Stimulated activated naive CD8-positive, alpha-beta T cell treated with anti-CD3 and anti-CD28 coated beads, Interleukin-15, Interleukin-2, amounts not matched to agents 100 U/mL and 50 U/mL, for 24 hours (primary cell): ENCODE measurements around the gene TLDC2.

Experiments
- ATAC-seq: fragments of 150-1000 bp; cut with Tn5 transposase; one replicate; pipeline ENCODE4 v1.10.0; 2021
- DNase-seq: peaks from one replicate; pipeline ENCODE4 v3.0.0; 2021

The TLDC2 gene

GRCh38 chr20:36849333-36850065, 26.4 kb upstream of the TLDC2 start:
- DNase-seq (no peak), ATAC-seq (no peak)

DNA sequence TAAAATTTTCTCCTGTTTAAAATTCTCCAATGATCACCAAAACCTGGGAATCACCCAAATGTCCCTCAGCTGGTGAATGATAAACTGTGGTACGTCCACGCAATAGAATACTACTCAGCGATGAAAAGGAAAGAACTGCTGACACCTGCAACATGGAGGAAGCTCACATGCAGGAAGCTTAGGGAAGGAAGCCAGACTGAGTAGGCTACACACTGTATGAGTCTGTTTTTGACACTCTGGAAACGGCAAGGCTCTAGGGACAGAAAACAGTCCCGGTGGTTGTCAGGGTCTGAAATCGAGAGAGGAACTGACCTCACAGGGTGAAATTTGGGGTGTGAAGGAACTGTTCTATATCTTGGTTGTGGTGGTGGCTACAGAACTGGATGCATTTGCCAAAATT, 25.2 kb upstream of the TLDC2 start:
- ATAC-seq (no peak), DNase-seq (no peak)

DNA sequence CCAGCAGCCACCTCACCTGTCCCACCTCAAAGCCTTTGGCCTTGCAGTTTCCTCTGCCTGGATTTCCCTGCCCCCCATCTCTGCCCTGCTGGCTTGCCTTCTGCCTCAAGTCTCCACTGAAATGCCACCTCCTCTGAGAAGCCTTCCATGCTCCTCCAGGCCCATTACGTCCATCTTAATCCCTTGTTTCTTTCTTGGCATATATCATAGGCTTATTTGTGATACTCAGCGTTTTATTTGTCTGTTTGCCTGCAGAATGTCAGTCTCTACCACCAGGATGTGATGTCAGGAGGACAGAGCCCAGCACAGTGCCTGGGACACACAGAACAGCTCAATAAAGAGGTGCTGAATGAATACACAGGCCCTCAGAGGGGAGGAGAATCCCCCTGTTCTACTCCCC, 24.4 kb upstream of the TLDC2 start:
- ATAC-seq (no peak), DNase-seq (no peak)

- DNase-seq: no peak
- no peak for ATAC-seq
These were observed 23.8 kb upstream of the TLDC2 start for GRCh38 chr20:36852187-36852586.

GRCh38 chr20:36854348-36855240, 21.3 kb upstream of the TLDC2 start:
- ATAC-seq (no peak), DNase-seq (no peak)

DNA sequence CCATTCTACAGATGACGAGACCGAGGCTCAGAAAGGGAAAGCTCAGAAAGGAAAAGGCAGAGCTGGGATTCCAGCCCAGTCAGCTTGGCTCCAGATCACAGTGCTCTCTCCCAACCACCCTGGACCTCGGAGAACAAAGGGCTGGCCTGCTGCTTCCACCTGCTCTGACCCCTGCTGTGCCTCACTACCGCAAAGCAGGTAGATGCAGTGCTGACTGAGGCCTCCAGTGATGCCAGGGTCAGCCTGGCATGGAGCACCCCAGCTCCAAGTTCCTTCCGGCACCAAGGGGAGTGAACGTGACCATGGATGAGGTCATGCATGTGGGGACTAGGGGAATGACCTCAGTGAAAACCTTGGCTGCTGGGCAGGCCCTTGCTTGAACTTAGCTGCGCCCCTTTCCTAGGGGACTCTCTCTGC, 20.7 kb upstream of the TLDC2 start:
- ATAC-seq (no peak), DNase-seq (no peak)

- ATAC-seq: no peak
- no peak for DNase-seq
These were observed 19.7 kb upstream of the TLDC2 start for GRCh38 chr20:36856195-36856594.

- ATAC-seq: peak; percentile 48
These were observed 19.0 kb upstream of the TLDC2 start for GRCh38 chr20:36856691-36857635.

DNA sequence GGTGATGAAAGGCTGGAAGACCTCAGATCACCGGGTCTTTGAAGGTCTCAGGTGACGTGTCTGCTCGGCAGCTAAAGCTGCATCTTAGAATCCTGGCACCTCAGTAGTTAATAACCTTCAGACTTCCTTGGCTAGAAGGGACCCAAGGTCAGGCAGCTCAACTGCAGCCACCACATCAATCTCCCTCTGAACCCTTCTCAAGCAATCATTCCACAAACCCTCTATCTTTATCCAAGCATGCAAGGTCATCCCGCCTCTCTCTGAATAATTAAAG, 16.7 kb upstream of the TLDC2 start:
- no peak for ATAC-seq
- DNase-seq: no peak

More at GRCh38 chr20:36856691-36857635, 19.0 kb upstream of the TLDC2 start:
- DNase-seq: peak; percentile 27

GRCh38 chr20:36859700-36860330, 16.1 kb upstream of the TLDC2 start:
- DNase-seq (no peak), ATAC-seq (no peak)

DNA sequence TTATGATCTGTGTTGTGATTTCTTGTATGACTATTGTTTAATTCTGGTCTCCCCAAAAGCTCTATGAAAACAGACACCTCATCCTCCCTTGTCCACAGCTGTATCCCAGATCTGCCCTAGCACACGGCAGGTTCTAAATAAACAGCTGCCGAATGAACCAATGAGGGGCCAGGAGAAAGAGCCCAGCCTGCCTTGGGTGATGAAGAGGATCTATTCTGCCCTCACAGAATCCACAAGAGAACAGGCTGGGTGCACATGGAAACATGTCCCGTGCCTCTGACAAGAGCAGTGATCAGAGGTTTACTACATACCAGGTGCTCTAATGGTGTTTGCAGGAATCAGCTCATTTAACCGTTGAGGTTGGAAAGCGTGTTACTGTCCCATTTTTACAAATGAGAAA, 15.6 kb upstream of the TLDC2 start:
- no peak for DNase-seq
- ATAC-seq: no peak

DNA sequence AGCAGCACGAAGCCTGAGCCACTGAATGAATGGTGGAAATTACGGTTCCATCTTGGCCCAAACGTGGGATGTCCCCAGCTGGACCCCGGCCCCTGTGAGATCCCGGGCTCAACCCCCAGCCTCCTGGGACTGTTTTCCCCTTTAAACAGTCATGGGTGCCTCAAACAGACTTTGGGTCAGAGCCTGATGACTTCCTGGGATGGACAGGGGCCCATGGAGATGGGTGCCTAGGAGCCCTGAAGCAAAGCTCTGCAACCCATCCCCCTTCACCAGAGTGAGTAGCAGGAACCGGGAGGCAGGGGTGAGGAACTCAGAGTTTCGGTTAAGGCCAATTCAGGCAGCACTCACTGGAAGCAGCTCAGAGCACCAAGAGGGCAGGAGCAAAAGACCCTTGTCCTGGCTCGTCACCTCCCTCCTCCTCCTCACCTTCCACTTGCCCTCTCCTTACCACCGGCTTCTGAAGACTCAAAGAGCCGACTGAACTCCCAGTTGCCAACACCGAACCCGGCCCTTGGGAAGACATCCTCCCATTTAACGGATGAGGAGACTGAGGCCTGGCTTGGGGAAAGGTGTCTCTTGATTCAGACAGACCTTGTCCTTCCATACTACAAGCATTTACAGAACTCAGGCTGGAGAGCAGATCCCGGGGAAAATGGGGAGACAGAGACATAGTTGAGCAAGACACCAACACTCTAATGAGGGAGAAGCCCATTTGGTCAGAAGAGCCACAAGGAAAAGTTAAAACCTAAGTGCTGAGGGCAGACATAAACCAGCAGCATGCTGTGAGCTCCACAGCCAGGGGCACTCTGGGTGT, 14.9 kb upstream of the TLDC2 start:
- DNase-seq: no peak
- ATAC-seq: no peak

GRCh38 chr20:36861625-36861874, 14.4 kb upstream of the TLDC2 start:
- no peak for ATAC-seq
- DNase-seq: no peak

GRCh38 chr20:36861875-36862801, 13.8 kb upstream of the TLDC2 start:
- ATAC-seq: no peak
- no peak for DNase-seq

DNA sequence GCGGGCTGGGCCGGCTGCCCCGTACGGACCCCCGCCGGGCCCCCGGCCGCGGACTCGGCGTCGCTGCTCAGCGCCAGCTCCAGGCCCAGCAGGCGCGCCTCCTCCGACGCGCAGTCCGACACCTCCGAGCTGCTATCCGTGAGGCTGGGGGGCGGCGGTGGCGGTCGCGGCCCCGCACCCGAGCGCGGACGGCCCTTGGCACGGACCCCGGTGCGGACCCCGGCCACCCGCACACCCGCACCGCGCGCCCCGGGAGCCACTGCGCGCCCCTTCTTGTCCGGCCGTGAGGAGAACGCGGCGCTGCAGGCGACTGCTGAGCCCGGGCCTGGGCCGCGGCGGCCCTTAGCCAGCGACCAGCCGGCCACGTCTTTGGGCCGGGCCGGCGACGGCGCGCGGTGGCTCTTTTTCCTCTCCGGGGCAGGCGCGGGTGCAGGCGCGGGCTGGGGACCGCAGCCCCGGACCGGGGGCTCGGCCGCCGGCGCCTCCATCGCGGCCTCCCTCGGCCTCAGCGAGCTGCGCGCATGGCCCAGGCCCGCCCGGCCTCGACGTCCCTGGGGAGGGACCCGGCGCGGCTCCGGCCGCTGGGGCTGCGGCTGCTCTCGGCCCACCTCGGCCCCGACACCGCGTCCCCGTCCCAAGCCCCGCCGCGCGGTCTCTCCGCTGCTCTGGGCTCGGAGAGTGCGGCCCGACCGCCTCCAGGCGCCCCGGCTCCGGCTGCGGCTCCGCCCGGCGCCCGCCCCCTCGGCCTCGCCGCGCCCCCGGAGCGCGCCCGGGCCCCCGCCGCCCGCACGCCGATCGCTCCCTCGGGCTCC, 12.9 kb upstream of the TLDC2 start:
- DNase-seq (no peak), ATAC-seq (peak; percentile 53)

- DNase-seq (no peak), ATAC-seq (no peak)
These were observed 10.7 kb upstream of the TLDC2 start for GRCh38 chr20:36865076-36865860.

GRCh38 chr20:36865861-36866149, 10.1 kb upstream of the TLDC2 start:
- DNase-seq (no peak), ATAC-seq (no peak)

DNA sequence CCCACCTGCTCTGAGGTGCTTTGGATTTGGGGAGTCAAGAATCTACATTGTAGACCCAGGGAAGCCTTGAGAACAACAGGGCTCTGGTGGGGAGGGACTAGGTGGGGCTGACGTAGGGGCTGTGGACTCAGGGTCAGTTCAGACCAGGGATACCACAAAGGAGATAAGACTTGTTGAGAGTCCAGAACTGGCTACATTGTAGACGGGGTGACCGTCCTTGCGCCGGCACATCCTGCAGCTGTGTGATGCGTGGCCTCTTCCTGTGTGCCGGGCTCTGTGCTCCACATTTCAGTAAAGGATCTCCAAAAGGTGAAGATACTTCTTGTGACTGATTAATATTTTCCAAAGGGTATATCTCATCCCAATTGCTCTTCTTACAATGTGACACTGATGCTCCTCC, 9.8 kb upstream of the TLDC2 start:
- no peak for ATAC-seq
- no peak for DNase-seq
